SK-N-SH (cell line): ENCODE results near the gene IL6R. TPM values are rescaled to one million over a fixed set of nuclear protein-coding genes. Genes with fewer than 3 reads are reported as not detected.

Source experiments
- CTCF ChIA-PET: fragments of 300-600, 350-600 bp; formaldehyde crosslinking; extraction: SDS; loops from one replicate; lab custom pipeline; 2021; lab: Yijun Ruan, JAX
- POLR2A ChIA-PET: fragments of 350-600 bp; sonication (Branson Sonifier 250); formaldehyde crosslinking; extraction: SDS; loops from one replicate; lab custom pipeline; 2020; ENCODE audit warnings: antibody characterized with exemption, inconsistent platforms; lab: Yijun Ruan, JAX
- DNase-seq: peaks from one replicate; pipeline ENCODE4 v3.0.0; 2012
- H2AFZ ChIP-seq: fragments of 200-600 bp; sonication (generic); 2 replicates; pipeline ENCODE4 v1.8.1; 2016; ENCODE audit warnings: antibody characterized with exemption, mild to moderate bottlenecking, low read depth
- H3F3A ChIP-seq: fragments of 200-600 bp; sonication (generic); replicated peaks from 2 replicates; pipeline ENCODE3; 2016; ENCODE audit warnings: antibody characterized with exemption, mild to moderate bottlenecking; ENCODE audit not compliant: insufficient read depth
- H3K27ac ChIP-seq, 2 experiments: fragments of 200-500 bp in 1 of 2; fragments of 200-600 bp in 1 of 2; sonication (Bioruptor generic) in 1 of 2; sonication (generic), shearing (Covaris generic) in 1 of 2; 2 replicates each; pipeline versions ENCODE4 v1.5.1 to v1.6.1; 2014 to 2016; ENCODE audit warnings: low read depth in 2 of 2, inconsistent platforms in 1 of 2, low read length in 1 of 2, mild to moderate bottlenecking in 1 of 2, mixed read lengths in 1 of 2
- H3K27me3 ChIP-seq: fragments of 200-600 bp; sonication (generic), shearing (Covaris generic); 2 replicates; pipeline ENCODE4 v1.6.1; 2016; ENCODE audit warnings: mixed run types; ENCODE audit not compliant: insufficient read depth
- H3K36me3 ChIP-seq, 2 experiments: fragments of 200-500 bp in 1 of 2; fragments of 200-600 bp in 1 of 2; sonication (Bioruptor generic) in 1 of 2; sonication (generic) in 1 of 2; replicated peaks in 1 of 2; 2 replicates each; pipeline versions ENCODE3 to v1.5.1; 2014 to 2016; ENCODE audit warnings: low read length in 1 of 2, mild to moderate bottlenecking in 1 of 2; ENCODE audit not compliant: insufficient read depth in 2 of 2, control insufficient read depth in 1 of 2
- H3K4me1 ChIP-seq, 2 experiments: fragments of 200-500 bp in 1 of 2; fragments of 200-600 bp in 1 of 2; sonication (Bioruptor generic) in 1 of 2; sonication (generic), shearing (Covaris generic) in 1 of 2; 2 replicates each; pipeline versions ENCODE4 v1.5.1 to v1.6.1; 2014 to 2016; ENCODE audit warnings: low read depth in 1 of 2, low read length in 1 of 2, mixed run types in 1 of 2; ENCODE audit not compliant: insufficient read depth in 2 of 2, control insufficient read depth in 1 of 2
- H3K4me2 ChIP-seq: fragments of 200-600 bp; sonication (generic), shearing (Covaris generic); 2 replicates; pipeline ENCODE4 v1.6.1; 2017; ENCODE audit warnings: mixed run types
- H3K4me3 ChIP-seq, 2 experiments: fragments of 200-500 bp in 1 of 2; fragments of 200-600 bp in 1 of 2; sonication (Bioruptor generic) in 1 of 2; sonication (generic), shearing (Covaris generic) in 1 of 2; 2 replicates each; pipeline versions ENCODE4 v1.5.1 to v1.8.1; 2014 to 2016; ENCODE audit warnings: low read depth in 2 of 2, inconsistent platforms in 1 of 2, low read length in 1 of 2, mild to moderate bottlenecking in 1 of 2, mixed read lengths in 1 of 2, moderate library complexity in 1 of 2
- H3K79me2 ChIP-seq: fragments of 200-600 bp; sonication (generic); 2 replicates; pipeline ENCODE4 v1.8.1; 2017; ENCODE audit warnings: mild to moderate bottlenecking; ENCODE audit not compliant: insufficient read depth
- H3K9ac ChIP-seq: fragments of 200-600 bp; sonication (generic); 2 replicates; pipeline ENCODE4 v1.6.1; 2017; ENCODE audit warnings: mixed run types
- H3K9me2 ChIP-seq: fragments of 200-600 bp; sonication (generic); 2 replicates; pipeline ENCODE4 v1.6.1; 2017; ENCODE audit warnings: mixed run types
- H3K9me3 ChIP-seq: fragments of 200-600 bp; sonication (generic); 2 replicates; pipeline ENCODE4 v1.6.1; 2017; ENCODE audit warnings: mixed run types, mild to moderate bottlenecking, moderate library complexity
- H4K20me1 ChIP-seq: fragments of 200-600 bp; sonication (generic); 2 replicates; pipeline ENCODE4 v1.6.1; 2017; ENCODE audit warnings: mild to moderate bottlenecking, mixed run types; ENCODE audit not compliant: insufficient read depth
- CHD2 ChIP-seq: fragments of 150-350 bp; IDR thresholded peaks from 2 replicates; pipeline ENCODE4 v1.6.1; 2018; ENCODE audit warnings: low read length; ENCODE audit not compliant: partially characterized antibody
- ELF1 ChIP-seq: IDR thresholded peaks from 2 replicates; pipeline ENCODE4 v1.4.0; 2012
- EP300 ChIP-seq, 2 experiments: IDR thresholded peaks; 2 replicates each; pipeline versions ENCODE4 v1.4.0 to v1.6.1; 2012; ENCODE audit warnings: borderline replicate concordance in 1 of 2, low read depth in 1 of 2, low read length in 1 of 2
- FOXM1 ChIP-seq: IDR thresholded peaks from 2 replicates; pipeline ENCODE4 v1.4.0; 2012; ENCODE audit warnings: low read depth, mild to moderate bottlenecking
- GATA2 ChIP-seq: sonication (generic); formaldehyde crosslinking; IDR thresholded peaks from 2 replicates; pipeline ENCODE4 v1.5.0; 2020; ENCODE audit warnings: mild to moderate bottlenecking, missing genetic modification reagents
- POLR2AphosphoS5 ChIP-seq: IDR thresholded peaks from 2 replicates; pipeline ENCODE4 v1.6.1; 2012; ENCODE audit warnings: low read depth, low read length
- RCOR1 ChIP-seq: fragments of 150-350 bp; IDR thresholded peaks from 2 replicates; pipeline ENCODE4 v1.6.1; 2017; ENCODE audit warnings: antibody characterized with exemption, low read length
- RFX5 ChIP-seq: IDR thresholded peaks from 2 replicates; pipeline ENCODE4 v1.6.1; 2012; ENCODE audit warnings: mild to moderate bottlenecking, improper control_type of control experiment, low read length
- TEAD4 ChIP-seq: IDR thresholded peaks from 2 replicates; pipeline ENCODE4 v1.4.0; 2012; ENCODE audit warnings: mild to moderate bottlenecking, borderline replicate concordance; ENCODE audit not compliant: insufficient read depth
- WGBS: methylation state at CpG from one replicate; pipeline ENCODE4 v1.1.6; 2017; ENCODE audit warnings: low lambda C conversion rate; 5-methylcytosine and 5-hydroxymethylcytosine counted together
- polyA plus RNA-seq, 3 experiments: library from polyadenylated mRNA; depleted of rRNA; stranded (reverse); fragments of >200 nt; gene quantifications; 2 replicates each; pipeline ENCODE4 v1.2.3, GENCODE V29; 2012
- TF ChIP-seq, protein P1 (sequence below): IDR thresholded peaks from 2 replicates; pipeline ENCODE4 v1.4.0; 2012; ENCODE audit warnings: low read depth, borderline replicate concordance
- TF ChIP-seq, protein P2 (sequence below): IDR thresholded peaks from 2 replicates; pipeline ENCODE4 v1.6.1; 2012; ENCODE audit warnings: mild to moderate bottlenecking, low read depth, low read length, moderate library complexity
- TF ChIP-seq, protein P3 (sequence below): fragments of 200-600 bp; sonication (generic); IDR thresholded peaks from 2 replicates; pipeline ENCODE4 v1.6.1; 2017; ENCODE audit warnings: antibody characterized with exemption, mild to moderate bottlenecking, moderate library complexity
- TF ChIP-seq, protein P4 (sequence below): fragments of 150-350 bp; IDR thresholded peaks from 2 replicates; pipeline ENCODE4 v1.6.1; 2017; ENCODE audit warnings: antibody characterized with exemption, low read length, low read depth, borderline replicate concordance

The IL6R gene
- polyA plus RNA-seq, 1 of the 3 experiments (the other 2 are of a cell fraction): 2.8 TPM

DNA sequence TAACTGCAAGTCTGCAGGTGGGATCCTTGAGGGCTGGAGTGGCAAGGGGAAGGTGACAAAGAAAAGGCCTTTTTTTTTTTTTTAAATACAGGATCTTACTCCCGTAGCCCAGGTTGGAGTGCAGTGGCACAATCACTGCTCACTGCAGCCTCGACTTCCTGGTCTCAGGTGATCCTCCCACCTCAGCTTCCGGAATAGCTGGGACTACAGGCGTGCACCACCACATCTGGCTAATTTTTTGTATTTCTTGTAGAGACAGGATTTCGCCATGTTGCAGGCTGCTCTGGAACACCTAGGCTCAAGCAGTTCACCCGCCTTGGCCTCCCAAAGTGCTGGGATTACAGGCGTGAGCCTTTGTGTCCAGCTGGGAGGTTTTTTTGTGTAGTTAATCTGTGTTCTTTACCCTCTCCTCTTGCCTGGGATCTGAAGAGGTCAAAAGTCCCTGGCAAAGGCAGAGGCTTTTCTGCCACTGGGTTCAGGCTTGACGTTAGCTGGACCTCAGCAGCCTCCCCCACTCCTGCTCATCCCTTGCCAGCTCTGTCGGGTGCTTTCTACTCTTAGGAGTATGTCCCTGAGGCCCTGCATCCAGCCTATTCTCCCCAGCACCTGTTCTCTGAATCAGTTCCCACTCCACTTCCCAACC, 5.2 kb downstream of the IL6R start:
- 89% methylated on average over 8 of the region's 9 CpGs for WGBS
- H3K9me3 ChIP-seq: no peaks in the 10 kb centered on the region
- no peaks in the 10 kb centered on the region for H3K36me3 ChIP-seq
- no peaks in the 10 kb centered on the region for H3K9me2 ChIP-seq
- ChIA-PET CTCF (interaction anchor here (0.6 to 1.4 kb wide), 4 partner anchors 21 to 75 kb away, joined by 3 to 6 read pairs (median 4); no protein-coding TSS in a partner anchor), POLR2A (no interaction called here)
- H3K27me3 ChIP-seq: no peaks in the 10 kb centered on the region
- no peak for DNase-seq
- no peak overlapping the region for H3K9ac ChIP-seq
- no peak overlapping the region for H3K4me3 ChIP-seq
- no peaks in the 10 kb centered on the region for H4K20me1 ChIP-seq
- H3K4me1 ChIP-seq: peaks cover 3 to 12% of the 10 kb centered on the region in 2 experiments; a peak in 2 of 4 replicates
- TF ChIP-seq, protein P1, sequence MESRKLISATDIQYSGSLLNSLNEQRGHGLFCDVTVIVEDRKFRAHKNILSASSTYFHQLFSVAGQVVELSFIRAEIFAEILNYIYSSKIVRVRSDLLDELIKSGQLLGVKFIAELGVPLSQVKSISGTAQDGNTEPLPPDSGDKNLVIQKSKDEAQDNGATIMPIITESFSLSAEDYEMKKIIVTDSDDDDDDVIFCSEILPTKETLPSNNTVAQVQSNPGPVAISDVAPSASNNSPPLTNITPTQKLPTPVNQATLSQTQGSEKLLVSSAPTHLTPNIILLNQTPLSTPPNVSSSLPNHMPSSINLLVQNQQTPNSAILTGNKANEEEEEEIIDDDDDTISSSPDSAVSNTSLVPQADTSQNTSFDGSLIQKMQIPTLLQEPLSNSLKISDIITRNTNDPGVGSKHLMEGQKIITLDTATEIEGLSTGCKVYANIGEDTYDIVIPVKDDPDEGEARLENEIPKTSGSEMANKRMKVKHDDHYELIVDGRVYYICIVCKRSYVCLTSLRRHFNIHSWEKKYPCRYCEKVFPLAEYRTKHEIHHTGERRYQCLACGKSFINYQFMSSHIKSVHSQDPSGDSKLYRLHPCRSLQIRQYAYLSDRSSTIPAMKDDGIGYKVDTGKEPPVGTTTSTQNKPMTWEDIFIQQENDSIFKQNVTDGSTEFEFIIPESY: no peak
- no peak for TF ChIP-seq EP300 (IDR thresholded peaks at IDR 0.05; ENCODE audit: borderline replicate concordance in 1 of 2, low read depth in 1 of 2, low read length in 1 of 2)
- TF ChIP-seq RCOR1: no peak
- TF ChIP-seq, protein P2, sequence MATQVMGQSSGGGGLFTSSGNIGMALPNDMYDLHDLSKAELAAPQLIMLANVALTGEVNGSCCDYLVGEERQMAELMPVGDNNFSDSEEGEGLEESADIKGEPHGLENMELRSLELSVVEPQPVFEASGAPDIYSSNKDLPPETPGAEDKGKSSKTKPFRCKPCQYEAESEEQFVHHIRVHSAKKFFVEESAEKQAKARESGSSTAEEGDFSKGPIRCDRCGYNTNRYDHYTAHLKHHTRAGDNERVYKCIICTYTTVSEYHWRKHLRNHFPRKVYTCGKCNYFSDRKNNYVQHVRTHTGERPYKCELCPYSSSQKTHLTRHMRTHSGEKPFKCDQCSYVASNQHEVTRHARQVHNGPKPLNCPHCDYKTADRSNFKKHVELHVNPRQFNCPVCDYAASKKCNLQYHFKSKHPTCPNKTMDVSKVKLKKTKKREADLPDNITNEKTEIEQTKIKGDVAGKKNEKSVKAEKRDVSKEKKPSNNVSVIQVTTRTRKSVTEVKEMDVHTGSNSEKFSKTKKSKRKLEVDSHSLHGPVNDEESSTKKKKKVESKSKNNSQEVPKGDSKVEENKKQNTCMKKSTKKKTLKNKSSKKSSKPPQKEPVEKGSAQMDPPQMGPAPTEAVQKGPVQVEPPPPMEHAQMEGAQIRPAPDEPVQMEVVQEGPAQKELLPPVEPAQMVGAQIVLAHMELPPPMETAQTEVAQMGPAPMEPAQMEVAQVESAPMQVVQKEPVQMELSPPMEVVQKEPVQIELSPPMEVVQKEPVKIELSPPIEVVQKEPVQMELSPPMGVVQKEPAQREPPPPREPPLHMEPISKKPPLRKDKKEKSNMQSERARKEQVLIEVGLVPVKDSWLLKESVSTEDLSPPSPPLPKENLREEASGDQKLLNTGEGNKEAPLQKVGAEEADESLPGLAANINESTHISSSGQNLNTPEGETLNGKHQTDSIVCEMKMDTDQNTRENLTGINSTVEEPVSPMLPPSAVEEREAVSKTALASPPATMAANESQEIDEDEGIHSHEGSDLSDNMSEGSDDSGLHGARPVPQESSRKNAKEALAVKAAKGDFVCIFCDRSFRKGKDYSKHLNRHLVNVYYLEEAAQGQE: no peak
- no peak for TF ChIP-seq GATA2 (CRISPR knock-in tag)
- TF ChIP-seq CHD2: no peak
- TF ChIP-seq ELF1: no peak
- no peaks in the 10 kb centered on the region; the same call in 1 of the 2 replicates for H3K79me2 ChIP-seq
- no peak overlapping the region for H3K27ac ChIP-seq
- H3F3A ChIP-seq: no peaks in the 10 kb centered on the region
- no peak overlapping the region for H2AFZ ChIP-seq
- no peak overlapping the region for H3K4me2 ChIP-seq

DNA sequence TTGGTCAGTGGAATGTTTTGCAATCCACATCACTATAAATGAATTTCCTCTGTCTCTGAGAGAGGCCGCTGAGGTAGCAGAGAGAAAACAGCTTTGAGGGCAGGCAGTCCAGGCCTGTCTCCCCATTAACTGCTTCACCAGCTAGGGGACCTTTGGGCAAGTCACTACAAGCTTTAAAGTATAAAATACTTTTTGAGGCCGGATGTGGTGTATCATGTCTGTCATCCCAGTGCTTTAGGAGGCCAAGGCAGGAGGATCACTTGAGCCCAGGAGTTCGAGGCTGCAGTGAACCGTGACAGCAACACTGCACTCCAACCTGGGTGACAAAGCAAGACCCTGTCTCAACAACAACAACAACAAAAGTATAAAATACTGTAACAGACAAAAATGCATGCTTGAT, 6.4 kb downstream of the IL6R start:
- no peak overlapping the region for H2AFZ ChIP-seq
- H3K9ac ChIP-seq: no peak overlapping the region
- POLR2A ChIA-PET: no interaction called here
- no peak overlapping the region for H3K27ac ChIP-seq
- CTCF ChIA-PET: no interaction called here
- H3K79me2 ChIP-seq: no peaks in the 10 kb centered on the region; the same call in 1 of the 2 replicates
- no peak for DNase-seq
- H3K9me2 ChIP-seq: no peaks in the 10 kb centered on the region
- peaks cover under 1% of the 10 kb centered on the region in 2 experiments; a peak in 2 of 4 replicates for H3K4me1 ChIP-seq
- no peak overlapping the region for H3K4me3 ChIP-seq
- WGBS: 81% methylated on average over 4 of the region's 4 CpGs
- H3F3A ChIP-seq: no peaks in the 10 kb centered on the region
- no peaks in the 10 kb centered on the region for H3K36me3 ChIP-seq
- H3K4me2 ChIP-seq: no peak overlapping the region
- H3K9me3 ChIP-seq: no peaks in the 10 kb centered on the region
- H4K20me1 ChIP-seq: no peaks in the 10 kb centered on the region
- no peaks in the 10 kb centered on the region for H3K27me3 ChIP-seq
- TF ChIP-seq, protein P2: no peak
- TF ChIP-seq FOXM1 (no peak), RFX5 (no peak), TEAD4 (no peak), ELF1 (no peak), POLR2AphosphoS5 (no peak)
- TF ChIP-seq, protein P3, sequence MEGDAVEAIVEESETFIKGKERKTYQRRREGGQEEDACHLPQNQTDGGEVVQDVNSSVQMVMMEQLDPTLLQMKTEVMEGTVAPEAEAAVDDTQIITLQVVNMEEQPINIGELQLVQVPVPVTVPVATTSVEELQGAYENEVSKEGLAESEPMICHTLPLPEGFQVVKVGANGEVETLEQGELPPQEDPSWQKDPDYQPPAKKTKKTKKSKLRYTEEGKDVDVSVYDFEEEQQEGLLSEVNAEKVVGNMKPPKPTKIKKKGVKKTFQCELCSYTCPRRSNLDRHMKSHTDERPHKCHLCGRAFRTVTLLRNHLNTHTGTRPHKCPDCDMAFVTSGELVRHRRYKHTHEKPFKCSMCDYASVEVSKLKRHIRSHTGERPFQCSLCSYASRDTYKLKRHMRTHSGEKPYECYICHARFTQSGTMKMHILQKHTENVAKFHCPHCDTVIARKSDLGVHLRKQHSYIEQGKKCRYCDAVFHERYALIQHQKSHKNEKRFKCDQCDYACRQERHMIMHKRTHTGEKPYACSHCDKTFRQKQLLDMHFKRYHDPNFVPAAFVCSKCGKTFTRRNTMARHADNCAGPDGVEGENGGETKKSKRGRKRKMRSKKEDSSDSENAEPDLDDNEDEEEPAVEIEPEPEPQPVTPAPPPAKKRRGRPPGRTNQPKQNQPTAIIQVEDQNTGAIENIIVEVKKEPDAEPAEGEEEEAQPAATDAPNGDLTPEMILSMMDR: no peak
- TF ChIP-seq, protein P4, sequence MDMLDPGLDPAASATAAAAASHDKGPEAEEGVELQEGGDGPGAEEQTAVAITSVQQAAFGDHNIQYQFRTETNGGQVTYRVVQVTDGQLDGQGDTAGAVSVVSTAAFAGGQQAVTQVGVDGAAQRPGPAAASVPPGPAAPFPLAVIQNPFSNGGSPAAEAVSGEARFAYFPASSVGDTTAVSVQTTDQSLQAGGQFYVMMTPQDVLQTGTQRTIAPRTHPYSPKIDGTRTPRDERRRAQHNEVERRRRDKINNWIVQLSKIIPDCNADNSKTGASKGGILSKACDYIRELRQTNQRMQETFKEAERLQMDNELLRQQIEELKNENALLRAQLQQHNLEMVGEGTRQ: no peak
